HUDEP-2 (cell line): Measurements from ENCODE around the gene NRXN2.
"Not testable (repeated sequence)": the region's sequence is repeated elsewhere in the genome, so short reads cannot be mapped to it uniquely, and the experiment has no call there.

Source experiments
- DNase-seq, 76 experiments: peaks; one replicate each; lab custom pipeline; 2025; ENCODE audit not compliant: unreplicated experiment in 76 of 76; lab: John Stamatoyannopoulos, UW

The NRXN2 gene

GRCh38 chr11:64711138-64711955 lies 11.7 kb downstream of the NRXN2 start:
- DNase-seq, result no peak

GRCh38 chr11:64710418-64711137 lies 12.4 kb downstream of the NRXN2 start:
- DNase-seq, result no peak

- no peak for DNase-seq
Observed at GRCh38 chr11:64705501-64705900, 17.5 kb downstream of the NRXN2 start.

- no peak for DNase-seq
Observed at GRCh38 chr11:64703048-64703447, 19.9 kb downstream of the NRXN2 start.

GRCh38 chr11:64701956-64702355 lies 21.0 kb downstream of the NRXN2 start:
- DNase-seq, result not testable (repeated sequence)

- DNase-seq, result no peak
Observed at GRCh38 chr11:64698427-64698826, 24.6 kb downstream of the NRXN2 start.

GRCh38 chr11:64697663-64698375 lies 25.2 kb downstream of the NRXN2 start:
- no peak for DNase-seq

- DNase-seq, result no peak
Observed at GRCh38 chr11:64696045-64696444, 27.0 kb downstream of the NRXN2 start.

- DNase-seq, result no peak
Observed at GRCh38 chr11:64695548-64695947, 27.4 kb downstream of the NRXN2 start.

- no peak for DNase-seq
Observed at GRCh38 chr11:64694821-64695365, 28.1 kb downstream of the NRXN2 start.

GRCh38 chr11:64694026-64694755 lies 28.8 kb downstream of the NRXN2 start:
- no peak for DNase-seq

- DNase-seq, result no peak
Observed at GRCh38 chr11:64692764-64693331, 30.1 kb downstream of the NRXN2 start.

- DNase-seq, result no peak
Observed at GRCh38 chr11:64691543-64691942, 31.5 kb downstream of the NRXN2 start.

- no peak for DNase-seq
Observed at GRCh38 chr11:64690235-64690634, 32.8 kb downstream of the NRXN2 start.

- peak in 68 of 76 experiments; percentile 14 to 84 (median 64) for DNase-seq
Observed at GRCh38 chr11:64688534-64688982, 34.4 kb downstream of the NRXN2 start.

GRCh38 chr11:64687643-64688533 lies 35.1 kb downstream of the NRXN2 start:
- no peak for DNase-seq

GRCh38 chr11:64687204-64687603 lies 35.8 kb downstream of the NRXN2 start:
- DNase-seq, result no peak

- no peak for DNase-seq
Observed at GRCh38 chr11:64686466-64687170, 36.4 kb downstream of the NRXN2 start.
